Subcutaneous abdominal adipose tissue (tissue), 5 donors: ENCODE results near the gene NPPB.

Source experiments
- H3K27ac ChIP-seq: one replicate; pipeline ENCODE4 v1.7.0; 2013; ENCODE audit warnings: low read depth, mild to moderate bottlenecking, inconsistent platforms, low read length, moderate library complexity
- H3K27me3 ChIP-seq, 5 donors: one replicate each; pipeline ENCODE4 v1.7.0; 2013; ENCODE audit warnings: low read length in 5 of 5, inconsistent platforms in 1 of 5; ENCODE audit not compliant: control insufficient read depth in 5 of 5, insufficient read depth in 4 of 5
- H3K36me3 ChIP-seq, 5 donors: one replicate each; pipeline ENCODE4 v1.7.0; 2013; ENCODE audit warnings: low read length in 5 of 5; ENCODE audit not compliant: control insufficient read depth in 5 of 5, insufficient read depth in 5 of 5
- H3K4me1 ChIP-seq, 5 donors: one replicate each; pipeline ENCODE4 v1.7.0; 2013; ENCODE audit warnings: low read length in 5 of 5, mild to moderate bottlenecking in 3 of 5, moderate library complexity in 1 of 5; ENCODE audit not compliant: control insufficient read depth in 5 of 5, insufficient read depth in 5 of 5
- H3K4me3 ChIP-seq, 5 donors: one replicate each; pipeline ENCODE4 v1.7.0; 2013; ENCODE audit warnings: low read length in 5 of 5, low read depth in 1 of 5
- H3K9ac ChIP-seq, 5 donors: one replicate each; pipeline ENCODE4 v1.7.0; 2013; ENCODE audit warnings: low read length in 5 of 5, mild to moderate bottlenecking in 4 of 5, moderate library complexity in 3 of 5
- H3K9me3 ChIP-seq, 5 donors: one replicate each; pipeline ENCODE4 v1.7.0; 2013; ENCODE audit warnings: low read length in 5 of 5; ENCODE audit not compliant: control insufficient read depth in 5 of 5
- donor health status: healthy.
- donor health status: healthy.
- donor health status: healthy.
- donor health status: healthy.
- donor health status: healthy.

NPPB gene

GRCh38 chr1:11874624-11875023 is 15.9 kb upstream of the NPPB start:
- no peaks in the 10 kb centered on the region for H3K9me3 ChIP-seq
- no peak overlapping the region for H3K4me3 ChIP-seq
- peaks cover 0 to 22% (median 3%) of the 10 kb centered on the region in 5 donors for H3K4me1 ChIP-seq
- H3K27me3 ChIP-seq, result peaks cover 7 to 31% (median 16%) of the 10 kb centered on the region in 5 donors
- no peak overlapping the region for H3K27ac ChIP-seq
- no peak overlapping the region for H3K9ac ChIP-seq
- no peaks in the 10 kb centered on the region for H3K36me3 ChIP-seq

DNA sequence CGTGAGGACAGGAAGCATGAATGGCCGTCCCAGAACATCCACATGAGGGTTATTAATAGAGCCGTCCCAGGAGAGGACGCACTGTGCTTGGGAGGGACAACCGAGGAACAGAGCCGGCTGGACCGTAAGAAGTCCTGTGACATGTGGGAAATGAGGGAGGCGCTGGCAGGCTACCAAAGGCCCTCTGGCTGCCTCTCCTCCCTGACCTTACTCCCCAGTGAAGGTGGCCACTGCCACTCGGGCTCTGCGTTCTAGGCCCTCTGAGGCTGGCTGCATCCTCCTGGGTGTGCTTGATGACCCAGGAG is 15.5 kb upstream of the NPPB start:
- H3K9ac ChIP-seq, result no peak overlapping the region
- no peak overlapping the region for H3K4me3 ChIP-seq
- H3K4me1 ChIP-seq, result peaks cover 0 to 20% (median 0%) of the 10 kb centered on the region in 5 donors
- no peak overlapping the region for H3K27ac ChIP-seq
- H3K27me3 ChIP-seq, result peaks cover 6 to 30% (median 13%) of the 10 kb centered on the region in 5 donors
- no peaks in the 10 kb centered on the region for H3K36me3 ChIP-seq
- no peaks in the 10 kb centered on the region for H3K9me3 ChIP-seq

GRCh38 chr1:11873395-11874257 is 14.9 kb upstream of the NPPB start:
- Histone ChIP-seq H3K27ac (no peak overlapping the region), H3K9me3 (no peaks in the 10 kb centered on the region), H3K27me3 (peaks cover 6 to 27% (median 9%) of the 10 kb centered on the region in 5 donors), H3K36me3 (no peaks in the 10 kb centered on the region), H3K4me3 (no peak overlapping the region), H3K9ac (no peak overlapping the region), H3K4me1 (peaks cover 0 to 20% (median 0%) of the 10 kb centered on the region in 5 donors)

DNA sequence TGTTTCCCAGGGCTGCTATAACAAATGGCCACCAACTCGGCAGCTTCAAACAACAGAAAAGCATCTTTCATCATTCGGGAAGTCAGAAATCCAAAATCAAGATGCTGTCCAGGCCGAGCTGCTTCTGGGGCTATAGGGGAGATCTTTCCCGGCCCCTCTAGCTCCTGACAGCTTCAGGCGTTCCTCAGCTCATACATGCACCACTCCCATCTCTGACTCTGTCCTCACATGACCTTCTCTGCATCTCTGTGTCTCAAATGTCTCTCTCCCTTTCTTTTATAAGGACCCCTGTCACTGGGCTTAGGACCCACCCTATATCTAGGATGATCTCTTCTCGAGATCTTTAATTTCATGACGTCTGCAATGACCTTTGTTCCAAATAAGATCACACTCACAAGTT is 13.8 kb upstream of the NPPB start:
- Histone ChIP-seq H3K27me3 (peaks cover 2 to 22% (median 4%) of the 10 kb centered on the region in 5 donors), H3K27ac (no peak overlapping the region), H3K9ac (no peak overlapping the region)

DNA sequence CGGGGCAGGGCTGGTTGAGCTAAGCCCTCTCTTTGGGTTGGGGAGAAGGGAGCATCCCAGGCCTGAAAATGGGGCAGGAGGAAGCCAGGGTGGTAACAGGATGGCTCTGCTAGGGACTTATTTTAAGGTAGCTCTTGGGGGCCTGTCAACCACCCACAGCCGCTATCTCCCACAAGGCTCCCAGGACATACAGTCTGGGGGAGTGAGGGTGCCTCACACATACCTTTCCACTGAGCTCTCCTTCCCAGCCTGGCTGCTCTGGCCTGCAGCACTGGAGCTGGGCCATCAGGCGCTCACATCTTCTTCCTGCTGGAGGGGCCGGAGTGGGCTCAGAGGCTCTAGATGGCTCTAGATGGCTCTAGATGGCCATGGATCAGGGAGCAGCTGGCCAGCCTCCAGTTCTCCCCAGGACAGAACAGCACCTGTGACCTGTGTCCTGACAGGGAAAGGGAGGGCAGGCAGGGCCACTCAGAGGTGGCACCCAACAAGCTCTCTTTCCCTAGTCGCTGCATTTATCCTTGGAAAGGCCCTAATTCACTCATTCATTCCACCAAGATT is 11.0 kb upstream of the NPPB start:
- no peak overlapping the region for H3K4me3 ChIP-seq
- H3K9ac ChIP-seq, result no peak overlapping the region
- H3K36me3 ChIP-seq, result no peaks in the 10 kb centered on the region
- peaks cover 0 to 13% (median 0%) of the 10 kb centered on the region in 5 donors for H3K4me1 ChIP-seq
- peaks cover 0 to 21% (median 0%) of the 10 kb centered on the region in 5 donors for H3K27me3 ChIP-seq
- H3K9me3 ChIP-seq, result no peaks in the 10 kb centered on the region
- H3K27ac ChIP-seq, result no peak overlapping the region

More for the DNA sequence above, 13.8 kb upstream of the NPPB start:
- Histone ChIP-seq H3K36me3 (no peaks in the 10 kb centered on the region), H3K4me3 (no peak overlapping the region), H3K9me3 (no peaks in the 10 kb centered on the region), H3K4me1 (peaks cover 0 to 20% (median 0%) of the 10 kb centered on the region in 5 donors)

DNA sequence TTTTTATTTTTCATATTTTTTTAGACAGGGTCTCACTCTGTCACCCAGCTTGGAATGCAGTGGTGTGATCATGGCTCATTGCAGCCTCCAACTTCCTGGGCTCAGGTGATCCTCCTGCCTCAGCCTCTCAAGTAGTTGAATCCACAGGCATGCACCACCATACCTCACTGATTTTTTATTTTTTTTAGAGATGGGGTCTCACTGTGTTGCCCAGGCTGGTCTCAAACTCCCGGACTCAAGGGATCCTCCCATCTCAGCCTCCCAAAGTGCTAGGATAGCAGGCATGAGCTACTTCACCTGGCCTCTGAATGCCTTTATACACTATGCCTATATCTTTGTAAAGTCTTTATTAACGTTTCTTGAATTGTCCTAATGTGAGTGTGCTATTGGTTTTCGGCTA is 10.4 kb upstream of the NPPB start:
- peaks cover 0 to 7% (median 0%) of the 10 kb centered on the region in 5 donors for H3K4me1 ChIP-seq
- no peaks in the 10 kb centered on the region for H3K9me3 ChIP-seq
- peaks cover 0 to 17% (median 0%) of the 10 kb centered on the region in 5 donors for H3K27me3 ChIP-seq
- H3K9ac ChIP-seq, result no peak overlapping the region
- no peaks in the 10 kb centered on the region for H3K36me3 ChIP-seq
- no peak overlapping the region for H3K27ac ChIP-seq
- no peak overlapping the region for H3K4me3 ChIP-seq

- Histone ChIP-seq H3K36me3 (no peaks in the 10 kb centered on the region), H3K4me3 (no peak overlapping the region), H3K9me3 (no peaks in the 10 kb centered on the region), H3K27me3 (peaks cover 0 to 16% (median 0%) of the 10 kb centered on the region in 5 donors), H3K4me1 (peaks cover 0 to under 1% (median 0%) of the 10 kb centered on the region in 5 donors), H3K9ac (no peak overlapping the region), H3K27ac (no peak overlapping the region)
Measured at GRCh38 chr1:11868331-11868980, 9.7 kb upstream of the NPPB start.

- Histone ChIP-seq H3K27me3 (peaks cover 24 to 35% (median 28%) of the 10 kb centered on the region in 5 donors), H3K4me1 (peaks cover 0 to 3% (median 0%) of the 10 kb centered on the region in 5 donors), H3K4me3 (no peak overlapping the region), H3K9ac (no peak overlapping the region), H3K36me3 (no peaks in the 10 kb centered on the region), H3K9me3 (peaks cover 0 to 2% (median 0%) of the 10 kb centered on the region in 5 donors), H3K27ac (no peak overlapping the region)
Measured at GRCh38 chr1:11862890-11863289, 4.1 kb upstream of the NPPB start.

DNA sequence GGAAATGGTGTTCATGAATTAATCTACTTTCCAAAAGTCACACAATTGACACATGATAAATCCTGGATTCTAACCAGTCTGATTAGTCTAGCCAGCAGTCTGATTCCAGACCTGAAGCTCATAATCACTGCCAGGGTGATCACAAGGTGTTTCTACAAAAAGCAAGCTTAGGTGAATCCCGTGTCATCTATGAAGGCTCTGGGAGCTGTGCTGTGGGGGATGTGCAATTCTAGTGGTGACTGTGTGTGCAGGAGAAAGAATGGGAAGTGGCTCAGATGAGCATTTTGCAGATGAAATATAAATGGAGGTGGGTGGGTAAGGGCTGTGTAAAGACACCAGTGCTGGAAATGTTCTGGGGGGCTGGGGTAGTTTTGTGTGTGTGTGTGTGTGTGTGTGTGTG is 1.8 kb upstream of the NPPB start:
- Histone ChIP-seq H3K9ac (no peak overlapping the region), H3K36me3 (no peaks in the 10 kb centered on the region), H3K9me3 (peaks cover 0 to 2% (median 0%) of the 10 kb centered on the region in 5 donors), H3K4me1 (peaks cover 0 to 3% (median 0%) of the 10 kb centered on the region in 5 donors), H3K27ac (no peak overlapping the region), H3K27me3 (peaks cover 31 to 42% (median 34%) of the 10 kb centered on the region in 5 donors), H3K4me3 (no peak overlapping the region)

GRCh38 chr1:11860083-11860482 is 1.3 kb upstream of the NPPB start:
- peaks cover 31 to 42% (median 34%) of the 10 kb centered on the region in 5 donors for H3K27me3 ChIP-seq
- peaks cover 0 to 3% (median 0%) of the 10 kb centered on the region in 5 donors for H3K4me1 ChIP-seq
- H3K4me3 ChIP-seq, result no peak overlapping the region
- H3K9ac ChIP-seq, result no peak overlapping the region
- no peaks in the 10 kb centered on the region for H3K36me3 ChIP-seq
- no peak overlapping the region for H3K27ac ChIP-seq
- peaks cover 0 to 2% (median 0%) of the 10 kb centered on the region in 5 donors for H3K9me3 ChIP-seq
